IMR-90 (cell line): ENCODE data around the gene ACOT12. TPM values are rescaled to one million over a fixed set of nuclear protein-coding genes. Genes with fewer than 3 reads are reported as not detected.

Source experiments
- ATAC-seq: fragments of 200-7000 bp; cut with Tn5 transposase; 2 replicates; pipeline ENCODE4 v1.9.1; 2020; ENCODE audit warnings: low read depth, mild to moderate bottlenecking, moderate library complexity
- BruUV-seq: library from RNA; stranded (reverse); fragments of 400-500 nt; replicated peaks from 2 replicates; lab custom pipeline; 2021; lab: Mats Ljungman, UMichigan
- CTCF ChIA-PET: fragments of 300-600 bp; formaldehyde crosslinking; extraction: SDS; loops from one replicate; lab custom pipeline; 2021; ENCODE audit warnings: antibody characterized with exemption; lab: Yijun Ruan, JAX
- POLR2A ChIA-PET: fragments of 300-600 bp; sonication (Branson Sonifier 250); formaldehyde crosslinking; loops from one replicate; lab custom pipeline; 2022; ENCODE audit warnings: antibody characterized with exemption; ENCODE audit not compliant: unreplicated experiment; lab: Charles Lee
- DNase-seq: peaks from one replicate; pipeline ENCODE4 v3.0.0; 2013
- H2AFZ ChIP-seq: replicated peaks from 2 replicates; pipeline ENCODE3; 2013; ENCODE audit warnings: low read length, mild to moderate bottlenecking; ENCODE audit not compliant: poor library complexity
- H2AK5ac ChIP-seq: 2 replicates; pipeline ENCODE4 v1.6.1; 2013; ENCODE audit warnings: low read depth, low read length, inconsistent platforms
- H2AK9ac ChIP-seq: replicated peaks from 2 replicates; pipeline ENCODE3; 2013; ENCODE audit warnings: mild to moderate bottlenecking, low read depth, low read length, moderate library complexity; ENCODE audit not compliant: poor library complexity
- H2BK120ac ChIP-seq: 2 replicates; pipeline ENCODE4 v1.6.1; 2013; ENCODE audit warnings: low read depth, low read length, inconsistent platforms
- H2BK15ac ChIP-seq: 3 replicates; pipeline ENCODE4 v1.6.1; 2013; ENCODE audit warnings: low read depth, low read length, inconsistent platforms
- H2BK20ac ChIP-seq: 2 replicates; pipeline ENCODE4 v1.6.1; 2013; ENCODE audit warnings: low read depth, mild to moderate bottlenecking, inconsistent platforms, low read length, moderate library complexity
- H2BK5ac ChIP-seq: 2 replicates; pipeline ENCODE4 v1.6.1; 2013; ENCODE audit warnings: mild to moderate bottlenecking, low read depth, low read length, inconsistent platforms; ENCODE audit not compliant: poor library complexity, severe bottlenecking
- H3K14ac ChIP-seq: replicated peaks from 2 replicates; pipeline ENCODE4 v1.6.1; 2013; ENCODE audit warnings: low read depth, low read length, inconsistent platforms
- H3K18ac ChIP-seq: 2 replicates; pipeline ENCODE4 v1.6.1; 2013; ENCODE audit warnings: low read depth, low read length, control low read depth
- H3K23ac ChIP-seq: 2 replicates; pipeline ENCODE4 v1.6.1; 2013; ENCODE audit warnings: low read depth, low read length, inconsistent platforms
- H3K27ac ChIP-seq: 2 replicates; pipeline ENCODE4 v1.5.1; 2013; ENCODE audit warnings: mild to moderate bottlenecking, control low read depth, low read length; ENCODE audit not compliant: insufficient read depth
- H3K27me3 ChIP-seq: 2 replicates; pipeline ENCODE4 v1.6.1; 2013; ENCODE audit warnings: low read length; ENCODE audit not compliant: control insufficient read depth, insufficient read depth
- H3K36me3 ChIP-seq: 2 replicates; pipeline ENCODE4 v1.6.1; 2013; ENCODE audit warnings: low read length, mixed read lengths; ENCODE audit not compliant: control insufficient read depth, insufficient read depth
- H3K4ac ChIP-seq: 2 replicates; pipeline ENCODE4 v1.6.1; 2013; ENCODE audit warnings: low read depth, low read length, inconsistent platforms
- H3K4me1 ChIP-seq: 2 replicates; pipeline ENCODE4 v1.6.1; 2013; ENCODE audit warnings: low read length, mixed read lengths; ENCODE audit not compliant: control insufficient read depth, insufficient read depth
- H3K4me2 ChIP-seq: 2 replicates; pipeline ENCODE4 v1.6.1; 2013; ENCODE audit warnings: low read depth, mild to moderate bottlenecking, control low read depth, low read length, moderate library complexity
- H3K4me3 ChIP-seq: 2 replicates; pipeline ENCODE4 v1.5.1; 2013; ENCODE audit warnings: low read depth, mild to moderate bottlenecking, control low read depth, low read length, moderate library complexity; ENCODE audit not compliant: insufficient read depth
- H3K56ac ChIP-seq: 2 replicates; pipeline ENCODE4 v1.6.1; 2013; ENCODE audit warnings: low read length, inconsistent platforms; ENCODE audit not compliant: insufficient read depth; ENCODE audit errors: extremely low read depth
- H3K79me1 ChIP-seq, 2 experiments: 2 replicates each; pipeline ENCODE4 v1.6.1; 2013; ENCODE audit warnings: low read length in 2 of 2, inconsistent platforms in 1 of 2, low read depth in 1 of 2
- H3K9ac ChIP-seq: 2 replicates; pipeline ENCODE4 v1.6.1; 2013; ENCODE audit warnings: low read depth, low read length, control low read depth
- H3K9me1 ChIP-seq: 2 replicates; pipeline ENCODE4 v1.6.1; 2013; ENCODE audit warnings: low read length, inconsistent platforms; ENCODE audit not compliant: insufficient read depth
- H3K9me3 ChIP-seq: 2 replicates; pipeline ENCODE4 v1.6.1; 2013; ENCODE audit warnings: low read length; ENCODE audit not compliant: control insufficient read depth, insufficient read depth
- H4K20me1 ChIP-seq: 2 replicates; pipeline ENCODE4 v1.6.1; 2013; ENCODE audit warnings: low read length, inconsistent platforms; ENCODE audit not compliant: insufficient read depth
- H4K5ac ChIP-seq: 2 replicates; pipeline ENCODE4 v1.6.1; 2013; ENCODE audit warnings: mild to moderate bottlenecking, low read depth, low read length, control low read depth
- H4K8ac ChIP-seq, 2 experiments: 2 replicates each; pipeline ENCODE4 v1.6.1; 2013; ENCODE audit warnings: low read depth in 2 of 2, low read length in 2 of 2, control low read depth in 1 of 2, inconsistent platforms in 1 of 2
- H4K91ac ChIP-seq: 2 replicates; pipeline ENCODE4 v1.6.1; 2013; ENCODE audit warnings: low read depth, low read length, inconsistent platforms; ENCODE audit not compliant: insufficient read depth
- NFE2L2 ChIP-seq: fragments of 150-350 bp; IDR thresholded peaks from 2 replicates; pipeline ENCODE4 v1.6.1; 2016; ENCODE audit warnings: low read depth, mild to moderate bottlenecking, low read length
- WGBS, 2 experiments: methylation state at CpG; one replicate each; pipeline versions ENCODE4 v1.1.5 to v1.1.7; 2013; ENCODE audit warnings: missing lambda C conversion rate in 2 of 2; ENCODE audit not compliant: insufficient read length in 1 of 2; ENCODE audit errors: extremely low coverage in 2 of 2; 5-methylcytosine and 5-hydroxymethylcytosine counted together
- dilution Hi-C: fragments of 300-500 bp; cut with HindIII; formaldehyde crosslinking; loops from one replicate; pipeline ENCODE4 v1.14.3; 2018; ENCODE audit warnings: low sequenced_read_pairs; ENCODE audit not compliant: unreplicated experiment
- in situ Hi-C: fragments of 300-500 bp; cut with MboI; formaldehyde crosslinking; loops from 3 replicates; pipeline ENCODE4 v1.14.3; 2019; ENCODE audit warnings: low sequenced_read_pairs, inconsistent platforms, mixed read lengths
- intact Hi-C: fragments of 100-400 bp; cut with micrococcal nuclease; formaldehyde crosslinking; loops from 2 replicates; pipeline ENCODE4 v1.10.0; 2022
- polyA plus RNA-seq, 3 experiments: library from polyadenylated mRNA; depleted of rRNA; stranded (reverse); fragments of >200 nt; gene quantifications; 2 replicates each; pipeline ENCODE4 v1.2.3, GENCODE V29; 2012; ENCODE audit warnings: low replicate concordance in 1 of 3
- total RNA-seq: library from RNA; depleted of rRNA; stranded (reverse); fragments of >200 nt; gene quantifications from 2 replicates; pipeline ENCODE4 v1.2.3, GENCODE V29; 2012

The ACOT12 gene
- total and polyA plus RNA-seq, 2 of the 4 experiments (the other 2 are of a cell fraction): not detected

DNA sequence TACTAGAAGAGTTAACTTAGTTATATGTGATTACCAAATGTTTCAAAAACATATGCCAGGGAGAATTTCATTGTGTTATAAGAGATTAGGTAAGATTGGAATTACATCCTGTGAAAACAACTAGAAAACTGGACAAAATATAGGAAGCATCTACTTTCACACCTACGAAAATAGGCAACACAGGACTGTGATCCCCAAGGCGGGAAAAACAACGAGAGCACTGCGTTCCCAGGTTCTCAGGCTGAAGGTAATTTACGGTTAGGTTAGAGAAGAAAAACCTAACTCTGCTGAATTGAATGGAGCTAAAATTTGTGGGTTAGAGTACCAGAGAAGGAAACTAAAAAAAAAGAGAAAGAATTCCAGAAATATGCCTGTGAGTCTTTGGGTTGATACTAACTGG is 28.4 kb downstream of the ACOT12 start:
- Histone ChIP-seq H3K4me2 (no peak overlapping the region), H3K36me3 (no peaks in the 10 kb centered on the region), H3K23ac (no peak overlapping the region), H3K4me3 (no peak overlapping the region), H3K4me1 (no peaks in the 10 kb centered on the region), H2BK20ac (no peak overlapping the region), H3K9ac (no peak overlapping the region), H4K91ac (no peak overlapping the region), H3K56ac (no peak overlapping the region), H3K27me3 (no peaks in the 10 kb centered on the region), H2BK5ac (no peak overlapping the region), H3K9me1 (no peaks in the 10 kb centered on the region), H3K9me3 (no peaks in the 10 kb centered on the region), H2BK15ac (no peak overlapping the region), H3K27ac (no peak overlapping the region), H4K20me1 (no peaks in the 10 kb centered on the region), H2AK9ac (no peak overlapping the region), H4K5ac (no peak overlapping the region), H2AK5ac (no peak overlapping the region), H2AFZ (no peak overlapping the region), H3K14ac (no peak overlapping the region), H3K18ac (no peak overlapping the region), H2BK120ac (no peak overlapping the region), H3K4ac (no peak overlapping the region), H4K8ac (no peak overlapping the region), H3K79me1 (no peaks in the 10 kb centered on the region)
- ChIA-PET POLR2A (no interaction called here), CTCF (no interaction called here)
- no TSS peak for BruUV-seq
- dilution Hi-C loops: no loop called here
- TF ChIP-seq NFE2L2: no peak
- in situ Hi-C loops: no loop called here
- DNase-seq (no peak), ATAC-seq (no peak)
- intact Hi-C loops: no loop called here
- no CpG with 5 or more reads among the region's 5 CpGs for WGBS, 2 experiments
